Neural crest cell (in vitro differentiated cells): ENCODE data around the gene NCOA3. TPM values are rescaled to one million over a fixed set of nuclear protein-coding genes. Genes with fewer than 3 reads are reported as not detected.

Experiments used
- DNase-seq: peaks from one replicate; pipeline ENCODE4 v3.0.0; 2021; ENCODE audit warnings: low read depth, mixed read lengths, low spot score
- H3K27ac Mint-ChIP-seq: one replicate; pipeline ENCODE4 v1.8.0; 2021; ENCODE audit warnings: mild to moderate bottlenecking, mixed read lengths; ENCODE audit not compliant: unreplicated experiment
- H3K27me3 Mint-ChIP-seq: 2 replicates; pipeline ENCODE4 v1.8.0; 2021; ENCODE audit warnings: low read depth, mild to moderate bottlenecking, mixed read lengths
- H3K36me3 Mint-ChIP-seq: 2 replicates; pipeline ENCODE4 v1.8.0; 2021; ENCODE audit warnings: low read depth, mild to moderate bottlenecking, mixed read lengths
- H3K4me1 Mint-ChIP-seq: 2 replicates; pipeline ENCODE4 v1.8.0; 2021; ENCODE audit warnings: mixed read lengths
- H3K4me3 Mint-ChIP-seq: one replicate; pipeline ENCODE4 v1.8.0; 2021; ENCODE audit warnings: mild to moderate bottlenecking, mixed read lengths
- H3K9me3 Mint-ChIP-seq: 2 replicates; pipeline ENCODE4 v1.8.0; 2021; ENCODE audit warnings: mixed read lengths
- CTCF ChIP-seq: fragments of 200-600 bp; sonication (generic); conservative IDR thresholded peaks from 2 replicates; pipeline ENCODE4 v1.5.0; 2021; ENCODE audit warnings: antibody characterized with exemption, mild to moderate bottlenecking
- total RNA-seq: library from RNA; stranded (reverse); gene quantifications from 2 replicates; pipeline ENCODE4 v1.2.1, GENCODE V29; 2021

NCOA3 gene
- total RNA-seq, 1 donor from 2014 or later = 25.7 TPM

GRCh38 chr20:47618479-47618878 lies 116.8 kb downstream of the NCOA3 start:
- DNase-seq = no peak
- no peaks in the 10 kb centered on the region for H3K9me3 Mint-ChIP-seq
- H3K4me1 Mint-ChIP-seq = peaks cover 6% of the 10 kb centered on the region
- TF ChIP-seq CTCF = no peak
- H3K36me3 Mint-ChIP-seq = no peaks in the 10 kb centered on the region
- H3K4me3 Mint-ChIP-seq = no peak overlapping the region
- H3K27ac Mint-ChIP-seq = no peak overlapping the region
- no peaks in the 10 kb centered on the region for H3K27me3 Mint-ChIP-seq

- DNase-seq = no peak
- no peaks in the 10 kb centered on the region for H3K27me3 Mint-ChIP-seq
- H3K4me1 Mint-ChIP-seq = peaks cover 6% of the 10 kb centered on the region
- no peaks in the 10 kb centered on the region for H3K9me3 Mint-ChIP-seq
- H3K36me3 Mint-ChIP-seq = no peaks in the 10 kb centered on the region
- TF ChIP-seq CTCF = peak; percentile 96
- H3K27ac Mint-ChIP-seq = no peak overlapping the region
- H3K4me3 Mint-ChIP-seq = no peak overlapping the region
These were observed 119.4 kb downstream of the NCOA3 start for GRCh38 chr20:47620808-47621805.

GRCh38 chr20:47622118-47622665 lies 120.5 kb downstream of the NCOA3 start:
- no peak for DNase-seq
- no peaks in the 10 kb centered on the region for H3K27me3 Mint-ChIP-seq
- H3K4me1 Mint-ChIP-seq = peaks cover 6% of the 10 kb centered on the region
- H3K36me3 Mint-ChIP-seq = no peaks in the 10 kb centered on the region
- TF ChIP-seq CTCF = no peak
- H3K9me3 Mint-ChIP-seq = no peaks in the 10 kb centered on the region
- H3K27ac Mint-ChIP-seq = no peak overlapping the region
- H3K4me3 Mint-ChIP-seq = no peak overlapping the region

GRCh38 chr20:47623206-47623605 lies 121.5 kb downstream of the NCOA3 start:
- peak; percentile 36 for TF ChIP-seq CTCF
- Mint-ChIP-seq H3K4me3 (no peak overlapping the region), H3K4me1 (peaks cover 6% of the 10 kb centered on the region), H3K36me3 (peaks cover 2% of the 10 kb centered on the region), H3K27me3 (no peaks in the 10 kb centered on the region), H3K27ac (no peak overlapping the region), H3K9me3 (no peaks in the 10 kb centered on the region)
- DNase-seq = no peak

GRCh38 chr20:47627540-47627939 lies 125.9 kb downstream of the NCOA3 start:
- Mint-ChIP-seq H3K4me3 (no peak overlapping the region), H3K4me1 (no peaks in the 10 kb centered on the region), H3K27me3 (no peaks in the 10 kb centered on the region), H3K36me3 (peaks cover 2% of the 10 kb centered on the region), H3K9me3 (no peaks in the 10 kb centered on the region), H3K27ac (no peak overlapping the region)
- no peak for TF ChIP-seq CTCF
- DNase-seq = no peak
